Muscle of leg (tissue), 11 donors: ENCODE measurements around the gene GUCA2A. TPM values are rescaled to one million over a fixed set of nuclear protein-coding genes. Genes with fewer than 3 reads are reported as not detected.

Source experiments
- DNase-seq: peaks from one replicate; pipeline ENCODE4 v3.0.0; 2013
- H3K27ac ChIP-seq: one replicate; pipeline ENCODE4 v1.5.1; 2013; ENCODE audit warnings: mild to moderate bottlenecking, low read length, control low read depth
- H3K27me3 ChIP-seq: one replicate; pipeline ENCODE4 v1.6.1; 2013; ENCODE audit warnings: low read length; ENCODE audit not compliant: control insufficient read depth, insufficient read depth
- H3K36me3 ChIP-seq: one replicate; pipeline ENCODE4 v1.6.1; 2013; ENCODE audit warnings: low read length; ENCODE audit not compliant: control insufficient read depth, insufficient read depth
- H3K4me1 ChIP-seq: one replicate; pipeline ENCODE4 v1.6.1; 2013; ENCODE audit warnings: low read length; ENCODE audit not compliant: control insufficient read depth, insufficient read depth
- H3K4me3 ChIP-seq: one replicate; pipeline ENCODE4 v1.5.1; 2013; ENCODE audit warnings: low read length, control low read depth
- H3K9me3 ChIP-seq: replicated peaks from 2 replicates; pipeline ENCODE4 v1.6.1; 2013; ENCODE audit warnings: low read depth, low read length; ENCODE audit not compliant: control insufficient read depth
- WGBS: methylation state at CpG from one replicate; pipeline ENCODE4 v1.1.5; 2013; ENCODE audit warnings: missing lambda C conversion rate; ENCODE audit not compliant: insufficient coverage; 5-methylcytosine and 5-hydroxymethylcytosine counted together
- polyA plus RNA-seq, 8 donors: library from polyadenylated mRNA; unstranded; fragments of 120-200 nt; gene quantifications; one replicate each; pipeline versions ENCODE4 v1.2.1 to v1.2.3, GENCODE V29; 2013; ENCODE audit warnings: inconsistent platforms in 1 of 8, low replicate concordance in 1 of 8; ENCODE audit not compliant: insufficient read length in 8 of 8, insufficient read depth in 1 of 8
- total RNA-seq: library from RNA; stranded (reverse); fragments of 120-200 nt; gene quantifications from one replicate; pipeline ENCODE4 v1.2.4, GENCODE V29; 2013

The GUCA2A gene
- total and polyA plus RNA-seq, 9 donors = 1.0 to 1.5 TPM; not detected in 7

DNA sequence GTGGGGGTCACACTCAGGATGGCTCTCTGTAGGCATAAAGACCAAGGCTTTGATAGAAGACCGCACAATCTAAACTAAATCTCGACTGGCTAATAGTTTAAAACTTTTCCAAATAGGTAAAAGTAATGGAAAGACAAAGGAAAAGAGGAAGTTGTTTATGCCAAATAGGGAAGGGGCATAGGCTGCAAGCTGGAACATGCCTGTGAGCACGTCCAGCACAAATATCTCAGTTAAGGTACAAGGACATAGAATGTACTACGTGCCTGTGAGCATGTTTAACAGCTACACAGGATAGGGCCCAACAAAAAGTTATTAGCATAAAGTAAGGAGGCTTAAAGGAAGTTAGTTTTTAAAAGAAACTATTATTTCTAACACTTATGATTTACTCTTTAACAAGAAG is 27.6 kb upstream of the GUCA2A start:
- Histone ChIP-seq H3K27me3 (no peaks in the 10 kb centered on the region), H3K4me3 (no peak overlapping the region), H3K27ac (no peak overlapping the region), H3K36me3 (peaks cover 32% of the 10 kb centered on the region), H3K9me3 (no peaks in the 10 kb centered on the region), H3K4me1 (no peaks in the 10 kb centered on the region)
- 67% methylated on average over 1 of the region's 4 CpGs for WGBS
- DNase-seq = no peak

DNA sequence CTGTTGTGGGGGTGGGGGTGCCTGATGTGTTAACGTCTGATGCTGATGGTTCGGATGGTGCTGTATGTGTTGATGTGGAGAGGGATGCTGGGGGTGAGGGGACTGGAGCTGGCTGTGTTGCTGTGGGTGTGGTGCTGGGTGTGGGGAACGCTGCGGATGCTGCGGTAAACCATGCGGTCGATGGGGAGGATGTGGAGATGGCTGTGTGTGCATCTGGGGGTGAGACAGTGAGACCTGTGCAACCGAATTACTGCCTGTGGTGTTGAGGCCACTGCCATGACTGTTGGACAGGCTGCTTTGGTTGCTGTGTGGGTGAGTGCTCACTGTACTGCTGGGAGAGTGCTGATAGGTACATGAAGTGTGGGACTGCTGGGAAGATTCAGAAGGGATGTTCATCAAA is 26.8 kb upstream of the GUCA2A start:
- no peaks in the 10 kb centered on the region for H3K9me3 ChIP-seq
- H3K4me1 ChIP-seq = no peaks in the 10 kb centered on the region
- no peak overlapping the region for H3K27ac ChIP-seq
- H3K27me3 ChIP-seq = no peaks in the 10 kb centered on the region
- H3K36me3 ChIP-seq = peaks cover 28% of the 10 kb centered on the region
- H3K4me3 ChIP-seq = no peak overlapping the region
- DNase-seq = no peak
- WGBS = 87% methylated on average over 8 of the region's 8 CpGs

DNA sequence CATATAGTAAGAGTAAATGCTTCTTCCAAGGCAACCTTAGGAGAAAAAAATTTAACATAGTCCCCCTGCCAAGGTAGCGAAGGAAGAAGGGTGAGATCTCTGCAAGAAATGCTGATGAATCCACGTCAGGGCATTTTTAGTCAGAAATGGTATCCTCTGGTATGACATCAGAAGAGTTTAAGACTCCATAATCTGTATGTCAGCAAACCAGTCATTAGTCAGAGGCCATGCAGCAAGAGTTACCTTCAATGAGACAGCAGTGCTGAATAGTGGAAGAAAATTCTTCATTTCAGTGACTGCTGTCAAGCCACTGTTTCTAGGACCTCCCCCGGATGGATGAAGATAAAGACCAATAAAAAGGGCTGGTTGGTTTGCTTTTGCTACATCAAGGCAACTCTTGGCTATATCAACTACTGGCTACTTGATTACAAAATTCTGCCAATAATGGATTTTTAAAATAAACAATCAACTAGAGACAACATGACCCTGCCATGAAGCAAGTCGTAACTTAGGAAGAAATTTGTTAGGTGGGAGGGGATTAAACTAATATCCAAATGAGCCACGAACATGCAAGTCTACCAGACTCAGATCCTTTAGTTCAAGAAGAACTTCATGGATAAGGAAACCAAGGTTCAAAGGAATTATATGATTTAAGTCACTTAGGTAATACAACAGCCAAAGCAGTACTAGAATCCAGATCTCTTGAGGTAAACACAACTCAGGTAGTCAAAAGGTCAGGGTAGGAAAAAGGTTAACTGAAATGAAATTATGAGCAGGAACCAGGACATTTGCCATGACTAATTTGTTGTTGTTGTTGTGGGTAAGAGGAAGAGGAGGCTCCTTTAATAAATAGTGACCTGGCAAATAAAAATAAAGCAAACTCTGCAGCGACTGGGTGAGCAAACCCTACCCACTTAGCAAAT is 25.6 kb upstream of the GUCA2A start:
- WGBS = 92% methylated on average over 2 of the region's 6 CpGs
- no peak overlapping the region for H3K27ac ChIP-seq
- no peak overlapping the region for H3K4me3 ChIP-seq
- no peaks in the 10 kb centered on the region for H3K9me3 ChIP-seq
- peaks cover 25% of the 10 kb centered on the region for H3K36me3 ChIP-seq
- H3K4me1 ChIP-seq = no peaks in the 10 kb centered on the region
- no peaks in the 10 kb centered on the region for H3K27me3 ChIP-seq
- no peak for DNase-seq

DNA sequence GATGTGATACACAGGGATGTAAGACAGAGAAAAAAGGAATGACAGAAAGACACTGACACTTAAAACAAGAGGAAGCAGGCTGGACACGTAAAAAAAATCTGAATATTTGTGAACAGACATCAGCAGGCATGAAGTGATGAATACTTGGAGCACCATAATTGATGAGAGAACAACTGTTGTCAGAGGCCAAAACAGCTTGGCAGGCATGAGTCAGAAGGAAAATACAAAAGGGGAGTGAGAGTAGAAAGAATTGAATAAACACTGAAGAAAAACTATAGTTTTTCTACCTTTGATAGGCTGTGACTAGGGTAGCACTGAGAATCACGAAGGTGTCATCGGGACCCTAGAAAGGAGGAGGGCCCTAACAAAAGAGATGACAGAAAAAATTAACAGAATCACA is 21.6 kb upstream of the GUCA2A start:
- Histone ChIP-seq H3K27ac (no peak overlapping the region), H3K36me3 (peaks cover 31% of the 10 kb centered on the region), H3K9me3 (no peaks in the 10 kb centered on the region), H3K4me3 (no peak overlapping the region), H3K27me3 (no peaks in the 10 kb centered on the region), H3K4me1 (no peaks in the 10 kb centered on the region)
- WGBS = 64% methylated on average over 1 of the region's 3 CpGs
- peak; percentile 59 for DNase-seq

- Histone ChIP-seq H3K27me3 (no peaks in the 10 kb centered on the region), H3K9me3 (no peaks in the 10 kb centered on the region), H3K27ac (no peak overlapping the region), H3K36me3 (peaks cover 29% of the 10 kb centered on the region), H3K4me1 (no peaks in the 10 kb centered on the region), H3K4me3 (no peak overlapping the region)
- no peak for DNase-seq
- 84% methylated on average over 3 of the region's 3 CpGs for WGBS
These were observed 20.1 kb upstream of the GUCA2A start for GRCh38 chr1:42184616-42185015.

- DNase-seq = no peak
- Histone ChIP-seq H3K27me3 (no peaks in the 10 kb centered on the region), H3K9me3 (no peaks in the 10 kb centered on the region), H3K4me3 (no peak overlapping the region), H3K27ac (no peak overlapping the region), H3K4me1 (no peaks in the 10 kb centered on the region), H3K36me3 (peaks cover 27% of the 10 kb centered on the region)
- 100% methylated on average over 2 of the region's 6 CpGs for WGBS
These were observed 19.4 kb upstream of the GUCA2A start for GRCh38 chr1:42183957-42184268.

DNA sequence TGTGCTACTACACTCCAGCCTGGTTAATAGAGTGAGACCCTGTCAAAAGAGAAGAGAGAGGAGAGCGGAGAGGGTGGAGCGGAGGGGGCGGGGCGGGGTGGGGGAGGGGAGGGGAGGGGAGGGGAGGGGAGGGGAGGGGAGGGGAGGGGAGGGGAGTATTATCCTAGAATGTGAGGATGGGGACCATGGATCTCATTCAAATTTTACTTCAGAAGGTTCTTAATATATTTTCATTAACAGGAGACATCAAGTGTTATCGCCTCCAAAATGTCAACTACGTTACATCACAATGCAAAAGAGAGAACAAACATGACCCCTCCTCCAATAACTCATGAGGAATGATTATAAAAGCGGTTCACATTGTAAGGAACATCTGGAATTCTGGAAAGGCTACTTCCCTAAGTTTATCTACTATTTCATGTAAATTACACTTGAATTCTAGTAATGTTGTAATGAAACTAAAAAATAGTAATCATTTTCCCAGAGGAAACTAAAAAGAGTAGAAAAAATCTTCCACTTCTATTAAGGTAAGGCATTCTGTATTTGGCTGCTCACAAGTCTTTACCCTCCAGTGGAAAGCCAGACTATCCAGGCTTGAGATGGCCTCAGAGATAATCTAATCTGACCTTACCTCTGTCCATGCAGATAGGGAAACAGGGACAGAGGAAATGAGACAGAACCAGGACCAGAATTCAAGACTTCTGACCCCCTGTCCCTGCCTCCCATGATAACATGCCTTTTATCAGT is 18.8 kb upstream of the GUCA2A start:
- Histone ChIP-seq H3K4me1 (no peaks in the 10 kb centered on the region), H3K27me3 (no peaks in the 10 kb centered on the region), H3K27ac (no peak overlapping the region), H3K4me3 (no peak overlapping the region), H3K36me3 (peaks cover 24% of the 10 kb centered on the region), H3K9me3 (no peaks in the 10 kb centered on the region)
- WGBS = no CpG with 5 or more reads among the region's 7 CpGs
- no peak for DNase-seq

- WGBS = 93% methylated on average over 2 of the region's 4 CpGs
- Histone ChIP-seq H3K27me3 (no peaks in the 10 kb centered on the region), H3K9me3 (no peaks in the 10 kb centered on the region), H3K27ac (no peak overlapping the region), H3K4me3 (no peak overlapping the region), H3K36me3 (peaks cover 24% of the 10 kb centered on the region), H3K4me1 (no peaks in the 10 kb centered on the region)
- DNase-seq = no peak
These were observed 17.1 kb upstream of the GUCA2A start for GRCh38 chr1:42181687-42182086.

GRCh38 chr1:42179900-42180329 is 15.4 kb upstream of the GUCA2A start:
- H3K4me3 ChIP-seq = no peak overlapping the region
- H3K4me1 ChIP-seq = no peaks in the 10 kb centered on the region
- H3K36me3 ChIP-seq = peaks cover 22% of the 10 kb centered on the region
- no peak for DNase-seq
- no peaks in the 10 kb centered on the region for H3K27me3 ChIP-seq
- no peak overlapping the region for H3K27ac ChIP-seq
- no peaks in the 10 kb centered on the region for H3K9me3 ChIP-seq
- no CpG with 5 or more reads among the region's 4 CpGs for WGBS

DNA sequence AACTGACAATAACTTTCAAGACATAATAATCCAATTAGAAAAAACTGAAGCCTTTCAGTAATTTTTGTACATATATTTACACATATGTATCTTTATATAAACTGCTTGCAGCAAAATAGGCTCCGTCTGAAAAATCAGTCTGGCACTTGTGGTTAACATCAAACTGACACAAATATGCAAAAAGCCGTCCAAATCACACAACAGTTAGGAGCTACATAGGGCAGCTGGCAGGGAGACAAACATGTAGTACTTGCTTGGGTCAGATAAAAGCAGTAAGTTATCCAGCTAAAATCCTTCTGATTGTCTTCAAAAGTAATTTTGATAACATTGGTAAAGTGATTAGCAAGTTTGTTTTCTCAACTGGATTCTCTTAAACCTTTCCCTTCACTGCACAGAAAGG is 14.7 kb upstream of the GUCA2A start:
- WGBS = no CpG with 5 or more reads among the region's 2 CpGs
- no peak for DNase-seq
- Histone ChIP-seq H3K4me1 (no peaks in the 10 kb centered on the region), H3K9me3 (no peaks in the 10 kb centered on the region), H3K27ac (no peak overlapping the region), H3K36me3 (peaks cover 17% of the 10 kb centered on the region), H3K4me3 (no peak overlapping the region), H3K27me3 (no peaks in the 10 kb centered on the region)
